ENCODE results near the gene OR2AK2. TPM values are rescaled to one million over a fixed set of nuclear protein-coding genes. Genes with fewer than 3 reads are reported as not detected.

OR2AK2 gene, protein sequence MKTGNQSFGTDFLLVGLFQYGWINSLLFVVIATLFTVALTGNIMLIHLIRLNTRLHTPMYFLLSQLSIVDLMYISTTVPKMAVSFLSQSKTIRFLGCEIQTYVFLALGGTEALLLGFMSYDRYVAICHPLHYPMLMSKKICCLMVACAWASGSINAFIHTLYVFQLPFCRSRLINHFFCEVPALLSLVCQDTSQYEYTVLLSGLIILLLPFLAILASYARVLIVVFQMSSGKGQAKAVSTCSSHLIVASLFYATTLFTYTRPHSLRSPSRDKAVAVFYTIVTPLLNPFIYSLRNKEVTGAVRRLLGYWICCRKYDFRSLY
- 1 to 10 TPM in 1 of 2 donors, under 1 TPM in 1; 0.74 to 2.2 TPM for total RNA-seq
- 0.38 TPM for polyA plus RNA-seq (ENCODE audit: insufficient read depth, low read depth, low replicate concordance)
- long read RNA-seq, donor 1, result 0 reads
- long read RNA-seq, donor 2, result 0 reads

DNA sequence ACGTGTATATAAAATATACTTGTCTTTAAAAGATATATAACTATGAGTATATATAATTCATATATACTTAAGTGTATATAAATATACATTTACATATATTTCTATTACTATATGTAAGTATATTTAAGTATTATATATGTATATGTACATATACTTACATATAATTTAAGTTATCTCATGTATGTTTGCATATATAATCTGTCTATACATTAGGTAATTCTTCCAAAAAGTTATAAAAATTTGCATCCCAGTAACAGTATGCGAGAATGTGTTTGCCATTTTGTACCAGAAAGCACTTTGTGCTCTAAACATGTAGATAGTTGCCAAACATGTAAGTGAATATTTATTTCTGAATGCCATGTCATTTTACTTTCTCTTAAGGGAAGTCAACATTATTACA, at the start of gene OR2AK2:
Gene OR2AK2, plus strand, starts transcription at position 301 of the 400 bp plus-strand sequence. CDS start 144 bp downstream, outside the sequence.
- WGBS, 2 donors, result 91 to 97% methylated on average over 2 of the region's 2 CpGs
- Histone ChIP-seq H3K4me1 (no peaks in the 10 kb centered on the region), H3K27ac (no peak within 1 kb of the TSS), H3K9me3 (no peaks in the 10 kb centered on the region), H3K27me3 (no peaks in the 10 kb centered on the region), H3K4me3 (no peak within 1 kb of the TSS), H3K36me3 (ENCODE audit: low read depth, missing control alignments) (no peaks in the 10 kb centered on the region)
- intact Hi-C loops (cut with DNase I; ENCODE audit: low total_unique reads), result no loop called here
- no peak for DNase-seq
- no peak for TF ChIP-seq POLR2A (IDR thresholded peaks at IDR 0.05)
- TF ChIP-seq, protein P1, sequence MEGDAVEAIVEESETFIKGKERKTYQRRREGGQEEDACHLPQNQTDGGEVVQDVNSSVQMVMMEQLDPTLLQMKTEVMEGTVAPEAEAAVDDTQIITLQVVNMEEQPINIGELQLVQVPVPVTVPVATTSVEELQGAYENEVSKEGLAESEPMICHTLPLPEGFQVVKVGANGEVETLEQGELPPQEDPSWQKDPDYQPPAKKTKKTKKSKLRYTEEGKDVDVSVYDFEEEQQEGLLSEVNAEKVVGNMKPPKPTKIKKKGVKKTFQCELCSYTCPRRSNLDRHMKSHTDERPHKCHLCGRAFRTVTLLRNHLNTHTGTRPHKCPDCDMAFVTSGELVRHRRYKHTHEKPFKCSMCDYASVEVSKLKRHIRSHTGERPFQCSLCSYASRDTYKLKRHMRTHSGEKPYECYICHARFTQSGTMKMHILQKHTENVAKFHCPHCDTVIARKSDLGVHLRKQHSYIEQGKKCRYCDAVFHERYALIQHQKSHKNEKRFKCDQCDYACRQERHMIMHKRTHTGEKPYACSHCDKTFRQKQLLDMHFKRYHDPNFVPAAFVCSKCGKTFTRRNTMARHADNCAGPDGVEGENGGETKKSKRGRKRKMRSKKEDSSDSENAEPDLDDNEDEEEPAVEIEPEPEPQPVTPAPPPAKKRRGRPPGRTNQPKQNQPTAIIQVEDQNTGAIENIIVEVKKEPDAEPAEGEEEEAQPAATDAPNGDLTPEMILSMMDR (IDR thresholded peaks at IDR 0.05), result no peak

DNA sequence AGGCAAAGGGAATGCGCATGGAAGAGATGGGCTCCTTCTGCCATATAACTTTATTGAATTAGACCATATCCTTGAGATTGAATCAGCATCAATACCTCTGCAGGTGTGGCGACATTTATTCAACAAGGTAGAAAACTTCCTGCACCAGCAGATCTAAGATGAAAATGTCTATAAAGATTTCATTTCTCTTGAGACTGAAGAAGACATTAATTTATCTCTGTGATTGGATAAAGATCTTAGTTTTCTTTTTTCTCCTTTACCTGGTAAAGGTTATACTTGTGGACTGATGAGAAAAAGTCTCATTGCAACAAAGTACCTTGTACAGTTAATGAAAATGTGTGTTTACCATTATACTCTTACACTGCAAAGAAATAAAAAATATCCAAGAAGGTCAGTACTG, 45.1 kb upstream of the OR2AK2 start, which contains the start of gene OR2T8:
Gene OR2T8, plus strand, starts transcription at position 301 of the 400 bp plus-strand sequence. CDS start 766 bp downstream, outside the sequence.
- Histone ChIP-seq H3K4me3 (no peak within 1 kb of the TSS), H3K36me3 (ENCODE audit: low read depth, missing control alignments) (no peaks in the 10 kb centered on the region), H3K27ac (no peak within 1 kb of the TSS), H3K27me3 (no peaks in the 10 kb centered on the region), H3K9me3 (no peaks in the 10 kb centered on the region), H3K4me1 (no peaks in the 10 kb centered on the region)
- 43 to 95% methylated on average over 2 of the region's 2 CpGs for WGBS, 2 donors
- no peak for TF ChIP-seq POLR2A (IDR thresholded peaks at IDR 0.05)
- TF ChIP-seq, protein P1 (IDR thresholded peaks at IDR 0.05), result no peak
- DNase-seq, result no peak
- intact Hi-C loops (cut with DNase I; ENCODE audit: low total_unique reads), result no loop called here

DNA sequence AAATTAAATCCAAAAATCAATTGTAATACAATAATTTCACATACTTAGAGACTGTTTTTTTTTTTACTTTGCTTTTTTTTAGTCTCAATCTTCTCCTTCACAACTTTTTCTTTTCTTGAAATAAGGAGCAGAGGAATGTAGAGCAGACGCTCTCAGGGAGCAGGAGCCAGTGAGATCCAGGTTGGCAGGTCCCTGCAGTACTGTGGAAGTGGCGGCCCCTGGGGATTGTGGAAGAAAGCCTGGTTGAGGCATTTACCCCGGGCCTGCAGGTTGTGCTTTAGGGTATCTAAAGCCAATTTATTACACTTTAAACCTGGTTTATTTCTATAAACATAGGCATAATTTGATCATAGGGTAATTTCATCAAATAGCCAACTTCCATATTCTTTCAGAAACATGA, 41.1 kb upstream of the OR2AK2 start:
- WGBS, 2 donors, result 75% methylated on average over 3 of the region's 3 CpGs
- no peak overlapping the region for H3K4me3 ChIP-seq
- H3K4me1 ChIP-seq, result no peaks in the 10 kb centered on the region
- no peak overlapping the region for H3K27ac ChIP-seq
- no peaks in the 10 kb centered on the region for H3K9me3 ChIP-seq
- DNase-seq, result no peak
- intact Hi-C loops (cut with DNase I; ENCODE audit: low total_unique reads), result no loop called here
- no peaks in the 10 kb centered on the region for H3K36me3 ChIP-seq (ENCODE audit: low read depth, missing control alignments)
- TF ChIP-seq, protein P1 (IDR thresholded peaks at IDR 0.05), result no peak
- no peak for TF ChIP-seq POLR2A (IDR thresholded peaks at IDR 0.05)
- no peaks in the 10 kb centered on the region for H3K27me3 ChIP-seq

DNA sequence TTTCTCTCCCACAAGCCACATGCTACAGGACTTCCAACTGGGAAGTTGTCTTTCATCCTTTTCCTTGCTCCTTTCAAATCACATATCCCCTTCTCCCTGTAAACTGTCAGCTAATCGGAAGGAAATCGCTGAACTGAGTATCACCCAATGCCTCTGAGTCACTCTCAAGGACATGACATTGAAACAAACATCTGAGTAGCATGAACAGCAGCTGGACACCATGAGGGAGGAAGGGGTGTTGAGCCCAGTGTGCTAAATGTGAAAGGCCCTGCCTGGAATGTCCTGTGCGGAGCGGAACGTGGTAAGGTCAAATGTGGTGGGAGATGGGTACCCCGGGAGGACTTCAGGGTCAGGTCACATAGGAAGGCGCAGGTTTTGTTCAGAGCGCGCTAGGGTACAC, 40.2 kb upstream of the OR2AK2 start, which contains the start of gene OR2AJ1:
Gene OR2AJ1, plus strand, starts transcription at position 22 of the 400 bp plus-strand sequence. CDS start 8,880 bp downstream, outside the sequence.
- WGBS, 2 donors, result 69 to 70% methylated on average over 9 of the region's 9 CpGs

More for the DNA sequence above, 40.2 kb upstream of the OR2AK2 start, which contains the start of gene OR2AJ1:
- Histone ChIP-seq H3K9me3 (no peaks in the 10 kb centered on the region), H3K4me1 (no peaks in the 10 kb centered on the region), H3K4me3 (no peak within 1 kb of the TSS), H3K27me3 (no peaks in the 10 kb centered on the region), H3K36me3 (ENCODE audit: low read depth, missing control alignments) (no peaks in the 10 kb centered on the region), H3K27ac (no peak within 1 kb of the TSS)
- intact Hi-C loops (cut with DNase I; ENCODE audit: low total_unique reads), result no loop called here
- DNase-seq, result no peak
- TF ChIP-seq, protein P1 (IDR thresholded peaks at IDR 0.05), result no peak
- TF ChIP-seq POLR2A (IDR thresholded peaks at IDR 0.05), result no peak
